Mesenchymal stem cell (in vitro differentiated cells and primary cell): ENCODE data around the gene JMJD4.

ENCODE experiments used
- DNase-seq: peaks from one replicate; pipeline ENCODE4 v3.0.0-alpha.2; 2013
- H2AFZ ChIP-seq: one replicate; pipeline ENCODE4 v1.6.1; 2013; ENCODE audit warnings: low read depth, mild to moderate bottlenecking, control low read depth, inconsistent platforms, low read length, moderate library complexity
- H2AK5ac ChIP-seq: 2 replicates; pipeline ENCODE4 v1.6.1; 2013; ENCODE audit warnings: low read length, moderate library complexity, mild to moderate bottlenecking, inconsistent platforms; ENCODE audit not compliant: severe bottlenecking
- H2BK120ac ChIP-seq: one replicate; pipeline ENCODE4 v1.6.1; 2013; ENCODE audit warnings: low read depth, mild to moderate bottlenecking, inconsistent platforms, low read length, moderate library complexity
- H2BK12ac ChIP-seq, 2 experiments: one replicate each; pipeline ENCODE4 v1.6.1; 2013; ENCODE audit warnings: inconsistent platforms in 2 of 2, low read length in 2 of 2, mild to moderate bottlenecking in 2 of 2, moderate library complexity in 2 of 2, control low read depth in 1 of 2
- H2BK15ac ChIP-seq: one replicate; pipeline ENCODE4 v1.6.1; 2013; ENCODE audit warnings: mild to moderate bottlenecking, low read depth, inconsistent platforms; ENCODE audit not compliant: poor library complexity, severe bottlenecking
- H2BK5ac ChIP-seq: 2 replicates; pipeline ENCODE4 v1.6.1; 2013; ENCODE audit warnings: low read depth, mild to moderate bottlenecking, low read length, control low read depth, inconsistent platforms; ENCODE audit not compliant: poor library complexity, severe bottlenecking
- H3K14ac ChIP-seq, 2 experiments: one replicate each; pipeline ENCODE4 v1.6.1; 2013; ENCODE audit warnings: inconsistent platforms in 2 of 2, low read length in 2 of 2, control low read depth in 1 of 2, mild to moderate bottlenecking in 1 of 2, moderate library complexity in 1 of 2
- H3K18ac ChIP-seq, 2 experiments: one replicate each; pipeline ENCODE4 v1.6.1; 2013; ENCODE audit warnings: inconsistent platforms in 2 of 2, low read length in 2 of 2, control low read depth in 1 of 2, low read depth in 1 of 2, mild to moderate bottlenecking in 1 of 2
- H3K23ac ChIP-seq, 2 experiments: one replicate each; pipeline ENCODE4 v1.6.1; 2013; ENCODE audit warnings: inconsistent platforms in 2 of 2, low read length in 2 of 2, mild to moderate bottlenecking in 2 of 2, moderate library complexity in 2 of 2, control low read depth in 1 of 2
- H3K27ac ChIP-seq: 2 replicates; pipeline ENCODE4 v1.5.1; 2013; ENCODE audit warnings: mild to moderate bottlenecking, moderate library complexity, low read length, control low read depth, inconsistent platforms; ENCODE audit not compliant: poor library complexity, severe bottlenecking
- H3K27me3 ChIP-seq, 2 experiments: 2 replicates each; pipeline versions ENCODE4 v1.6.1 to v1.7.0; 2013; ENCODE audit warnings: low read length in 2 of 2, mild to moderate bottlenecking in 2 of 2, moderate library complexity in 2 of 2, control low read depth in 1 of 2, inconsistent platforms in 1 of 2; ENCODE audit not compliant: control insufficient read depth in 1 of 2, insufficient read depth in 1 of 2
- H3K36me3 ChIP-seq, 2 experiments: 2 replicates each; pipeline versions ENCODE4 v1.6.1 to v1.7.0; 2013; ENCODE audit warnings: low read length in 2 of 2, control low read depth in 1 of 2, inconsistent platforms in 1 of 2, low read depth in 1 of 2, mild to moderate bottlenecking in 1 of 2; ENCODE audit not compliant: insufficient read depth in 2 of 2, control insufficient read depth in 1 of 2
- H3K4ac ChIP-seq, 2 experiments: one replicate each; pipeline ENCODE4 v1.6.1; 2013; ENCODE audit warnings: inconsistent platforms in 2 of 2, low read length in 2 of 2, mild to moderate bottlenecking in 2 of 2, moderate library complexity in 2 of 2, control low read depth in 1 of 2, low read depth in 1 of 2
- H3K4me1 ChIP-seq: 2 replicates; pipeline ENCODE4 v1.6.1; 2013; ENCODE audit warnings: low read depth, low read length, control low read depth; ENCODE audit not compliant: control insufficient read depth, insufficient read depth
- H3K4me2 ChIP-seq: 2 replicates; pipeline ENCODE4 v1.6.1; 2013; ENCODE audit warnings: low read length, mild to moderate bottlenecking, inconsistent platforms; ENCODE audit not compliant: poor library complexity, severe bottlenecking
- H3K4me3 ChIP-seq, 2 experiments: 2 replicates each; pipeline versions ENCODE4 v1.5.1 to v1.7.0; 2013; ENCODE audit warnings: low read length in 2 of 2, mild to moderate bottlenecking in 2 of 2, control low read depth in 1 of 2, low read depth in 1 of 2; ENCODE audit not compliant: insufficient read depth in 1 of 2
- H3K79me1 ChIP-seq: replicated peaks from 2 replicates; pipeline ENCODE4 v1.6.1; 2013; ENCODE audit warnings: mild to moderate bottlenecking, control low read depth, low read length, inconsistent platforms; ENCODE audit not compliant: poor library complexity, severe bottlenecking
- H3K9ac ChIP-seq: 2 replicates; pipeline ENCODE4 v1.7.0; 2013; ENCODE audit warnings: mild to moderate bottlenecking, low read length, moderate library complexity
- H3K9me3 ChIP-seq: 2 replicates; pipeline ENCODE4 v1.7.0; 2013; ENCODE audit warnings: mild to moderate bottlenecking, low read length; ENCODE audit not compliant: control insufficient read depth
- H4K8ac ChIP-seq: one replicate; pipeline ENCODE4 v1.6.1; 2013; ENCODE audit warnings: inconsistent platforms, mild to moderate bottlenecking, low read length, moderate library complexity
- H4K91ac ChIP-seq: one replicate; pipeline ENCODE4 v1.6.1; 2013; ENCODE audit warnings: mild to moderate bottlenecking, low read length, inconsistent platforms
- WGBS: methylation state at CpG from one replicate; pipeline ENCODE4 v1.1.7; 2013; ENCODE audit warnings: mixed read lengths; 5-methylcytosine and 5-hydroxymethylcytosine counted together

The JMJD4 gene

GRCh38 chr1:227774821-227775661 is 39.9 kb upstream of the JMJD4 start:
- Histone ChIP-seq H3K23ac (no peak overlapping the region), H3K79me1 (peaks cover 34% of the 10 kb centered on the region), H3K4ac (no peak overlapping the region), H3K27me3 (no peaks in the 10 kb centered on the region), H2AK5ac (no peak overlapping the region), H3K9me3 (no peaks in the 10 kb centered on the region), H4K91ac (no peak overlapping the region), H2BK12ac (peak overlapping the region in 1 of 2 experiments; percentile 15), H2BK120ac (no peak overlapping the region), H2BK15ac (no peak overlapping the region), H2AFZ (no peak overlapping the region), H3K4me1 (peaks cover 53% of the 10 kb centered on the region), H4K8ac (no peak overlapping the region), H3K18ac (peak overlapping the region in 1 of 2 experiments; percentile 28), H3K4me3 (no peak overlapping the region), H2BK5ac (no peak overlapping the region), H3K4me2 (peak overlapping the region; percentile 33), H3K27ac (peak overlapping the region; percentile 67), H3K9ac (no peak overlapping the region), H3K14ac (no peak overlapping the region), H3K36me3 (peaks cover 28 to 42% of the 10 kb centered on the region in 2 experiments)
- peak; percentile 38 for DNase-seq
- WGBS = 86% methylated on average over 35 of the region's 42 CpGs

- H3K27ac ChIP-seq = peak overlapping the region; percentile 67
- H2BK5ac ChIP-seq = no peak overlapping the region
- H2BK120ac ChIP-seq = no peak overlapping the region
- H3K9me3 ChIP-seq = no peaks in the 10 kb centered on the region
- peaks cover 36 to 44% of the 10 kb centered on the region in 2 experiments for H3K36me3 ChIP-seq
- H3K23ac ChIP-seq = no peak overlapping the region
- DNase-seq = no peak
- H2BK15ac ChIP-seq = no peak overlapping the region
- no peak overlapping the region for H3K4ac ChIP-seq
- H2BK12ac ChIP-seq = no peak overlapping the region
- no peak overlapping the region for H3K14ac ChIP-seq
- WGBS = 95% methylated on average over 13 of the region's 13 CpGs
- peaks cover 38% of the 10 kb centered on the region for H3K79me1 ChIP-seq
- H4K8ac ChIP-seq = no peak overlapping the region
- no peak overlapping the region for H3K4me3 ChIP-seq
- peaks cover 46% of the 10 kb centered on the region for H3K4me1 ChIP-seq
- peak overlapping the region; percentile 46 for H2AK5ac ChIP-seq
- H3K18ac ChIP-seq = no peak overlapping the region
- H3K9ac ChIP-seq = no peak overlapping the region
- no peak overlapping the region for H3K4me2 ChIP-seq
- no peak overlapping the region for H2AFZ ChIP-seq
- H3K27me3 ChIP-seq = no peaks in the 10 kb centered on the region
- peak overlapping the region; percentile 23 for H4K91ac ChIP-seq
Observed at GRCh38 chr1:227774051-227774731, 39.1 kb upstream of the JMJD4 start.

- H2BK5ac ChIP-seq = no peak overlapping the region
- no peaks in the 10 kb centered on the region for H3K27me3 ChIP-seq
- no peak overlapping the region for H3K4me3 ChIP-seq
- no peak overlapping the region for H3K14ac ChIP-seq
- H3K4ac ChIP-seq = no peak overlapping the region
- no peaks in the 10 kb centered on the region for H3K9me3 ChIP-seq
- H3K27ac ChIP-seq = no peak overlapping the region
- H3K23ac ChIP-seq = no peak overlapping the region
- H2AFZ ChIP-seq = no peak overlapping the region
- H4K8ac ChIP-seq = no peak overlapping the region
- no peak overlapping the region for H2BK120ac ChIP-seq
- H3K4me1 ChIP-seq = peaks cover 40% of the 10 kb centered on the region
- no peak overlapping the region for H3K18ac ChIP-seq
- 97% methylated on average over 15 of the region's 15 CpGs for WGBS
- H2AK5ac ChIP-seq = no peak overlapping the region
- no peak for DNase-seq
- H3K4me2 ChIP-seq = no peak overlapping the region
- no peak overlapping the region for H2BK12ac ChIP-seq
- no peak overlapping the region for H3K9ac ChIP-seq
- H3K36me3 ChIP-seq = peaks cover 42 to 48% of the 10 kb centered on the region in 2 experiments
- no peak overlapping the region for H4K91ac ChIP-seq
- H2BK15ac ChIP-seq = no peak overlapping the region
- H3K79me1 ChIP-seq = peaks cover 42% of the 10 kb centered on the region
Observed at GRCh38 chr1:227773558-227773957, 38.5 kb upstream of the JMJD4 start.

- no peak overlapping the region for H2BK12ac ChIP-seq
- peaks cover 40% of the 10 kb centered on the region for H3K79me1 ChIP-seq
- peaks cover 36% of the 10 kb centered on the region for H3K4me1 ChIP-seq
- H3K14ac ChIP-seq = no peak overlapping the region
- H4K91ac ChIP-seq = no peak overlapping the region
- no peak for DNase-seq
- H2BK120ac ChIP-seq = no peak overlapping the region
- H3K9ac ChIP-seq = no peak overlapping the region
- no peak overlapping the region for H2BK15ac ChIP-seq
- no peak overlapping the region for H3K27ac ChIP-seq
- no peaks in the 10 kb centered on the region for H3K27me3 ChIP-seq
- WGBS = 97% methylated on average over 4 of the region's 7 CpGs
- H3K4me2 ChIP-seq = no peak overlapping the region
- no peak overlapping the region for H3K18ac ChIP-seq
- no peak overlapping the region for H2BK5ac ChIP-seq
- no peak overlapping the region for H3K23ac ChIP-seq
- no peak overlapping the region for H2AK5ac ChIP-seq
- H3K4me3 ChIP-seq = no peak overlapping the region
- H3K9me3 ChIP-seq = no peaks in the 10 kb centered on the region
- H2AFZ ChIP-seq = no peak overlapping the region
- H3K4ac ChIP-seq = no peak overlapping the region
- H4K8ac ChIP-seq = no peak overlapping the region
- H3K36me3 ChIP-seq = peaks cover 60 to 61% of the 10 kb centered on the region in 2 experiments
Observed at GRCh38 chr1:227771771-227772170, 36.7 kb upstream of the JMJD4 start.
